ENCODE data around the gene DHX38. TPM values are rescaled to one million over a fixed set of nuclear protein-coding genes. Genes with fewer than 3 reads are reported as not detected.

DHX38 gene
- total and polyA plus RNA-seq, 8 donors, result 11.1 to 153 (median 45.1) TPM

DNA sequence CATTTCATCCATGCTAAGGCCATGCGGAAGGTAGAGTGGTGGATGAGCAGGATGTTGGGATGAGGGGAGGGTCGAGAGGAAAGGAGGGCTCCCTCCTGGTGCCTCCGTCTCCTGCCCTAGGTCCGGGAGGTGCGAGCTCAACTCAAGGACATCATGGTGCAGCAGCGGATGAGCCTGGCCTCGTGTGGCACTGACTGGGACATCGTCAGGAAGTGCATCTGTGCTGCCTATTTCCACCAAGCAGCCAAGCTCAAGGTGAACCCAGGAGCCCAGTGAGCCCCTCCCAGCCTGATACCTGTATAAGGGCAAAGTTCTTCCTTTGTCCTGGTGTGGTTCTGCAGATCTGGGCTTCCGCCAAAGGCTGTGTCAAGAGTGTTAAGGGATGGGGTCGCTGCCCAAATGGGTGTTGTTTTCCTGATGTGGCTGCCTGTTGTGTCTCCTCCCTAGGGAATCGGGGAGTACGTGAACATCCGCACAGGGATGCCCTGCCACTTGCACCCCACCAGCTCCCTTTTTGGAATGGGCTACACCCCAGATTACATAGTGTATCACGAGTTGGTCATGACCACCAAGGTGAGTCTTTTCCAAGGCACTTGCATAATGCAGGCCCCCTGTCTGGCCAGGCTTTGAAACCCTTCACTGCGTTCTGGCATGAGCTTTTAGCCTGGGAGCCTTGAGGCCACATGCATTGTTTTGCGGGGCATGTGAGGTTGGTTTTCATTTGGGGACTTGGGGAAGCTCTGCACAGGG lies 14.9 kb downstream of the DHX38 start:
- WGBS, 5 donors, result 83 to 92% (median 87%) methylated on average over 13 to 16 of the region's 16 CpGs
- intact Hi-C loops (cut with DNase I; ENCODE audit: low total_unique reads), result no loop called here
- no peaks in the 10 kb centered on the region for H3K4me1 ChIP-seq
- no peaks in the 10 kb centered on the region for H3K27me3 ChIP-seq
- no peak for DNase-seq
- H3K36me3 ChIP-seq, result peaks cover 92 to 100% (median 100%) of the 10 kb centered on the region in 4 donors
- no peaks in the 10 kb centered on the region for H3K9me3 ChIP-seq
- H3K4me3 ChIP-seq, result no peak overlapping the region
- H3K27ac ChIP-seq, result no peak overlapping the region
- TF ChIP-seq POLR2AphosphoS5 (IDR thresholded peaks at IDR 0.05) (no peak), POLR2A (IDR thresholded peaks at IDR 0.05) (no peak), EP300 (IDR thresholded peaks at IDR 0.05) (no peak)
- TF ChIP-seq, protein P1, sequence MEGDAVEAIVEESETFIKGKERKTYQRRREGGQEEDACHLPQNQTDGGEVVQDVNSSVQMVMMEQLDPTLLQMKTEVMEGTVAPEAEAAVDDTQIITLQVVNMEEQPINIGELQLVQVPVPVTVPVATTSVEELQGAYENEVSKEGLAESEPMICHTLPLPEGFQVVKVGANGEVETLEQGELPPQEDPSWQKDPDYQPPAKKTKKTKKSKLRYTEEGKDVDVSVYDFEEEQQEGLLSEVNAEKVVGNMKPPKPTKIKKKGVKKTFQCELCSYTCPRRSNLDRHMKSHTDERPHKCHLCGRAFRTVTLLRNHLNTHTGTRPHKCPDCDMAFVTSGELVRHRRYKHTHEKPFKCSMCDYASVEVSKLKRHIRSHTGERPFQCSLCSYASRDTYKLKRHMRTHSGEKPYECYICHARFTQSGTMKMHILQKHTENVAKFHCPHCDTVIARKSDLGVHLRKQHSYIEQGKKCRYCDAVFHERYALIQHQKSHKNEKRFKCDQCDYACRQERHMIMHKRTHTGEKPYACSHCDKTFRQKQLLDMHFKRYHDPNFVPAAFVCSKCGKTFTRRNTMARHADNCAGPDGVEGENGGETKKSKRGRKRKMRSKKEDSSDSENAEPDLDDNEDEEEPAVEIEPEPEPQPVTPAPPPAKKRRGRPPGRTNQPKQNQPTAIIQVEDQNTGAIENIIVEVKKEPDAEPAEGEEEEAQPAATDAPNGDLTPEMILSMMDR (IDR thresholded peaks at IDR 0.05), result no peak

GRCh38 chr16:72109300-72109699 lies 15.7 kb downstream of the DHX38 start:
- 92 to 95% (median 95%) methylated on average over 12 of the region's 12 CpGs for WGBS, 5 donors
- Histone ChIP-seq H3K9me3 (no peaks in the 10 kb centered on the region), H3K4me1 (no peaks in the 10 kb centered on the region), H3K4me3 (no peak overlapping the region), H3K36me3 (peaks cover 84 to 98% (median 94%) of the 10 kb centered on the region in 4 donors), H3K27me3 (no peaks in the 10 kb centered on the region), H3K27ac (no peak overlapping the region)
- intact Hi-C loops (cut with DNase I; ENCODE audit: low total_unique reads), result no loop called here
- DNase-seq, result no peak
- TF ChIP-seq POLR2A (IDR thresholded peaks at IDR 0.05) (no peak), POLR2AphosphoS5 (IDR thresholded peaks at IDR 0.05) (no peak), EP300 (IDR thresholded peaks at IDR 0.05) (no peak)
- TF ChIP-seq, protein P1 (IDR thresholded peaks at IDR 0.05), result no peak

DNA sequence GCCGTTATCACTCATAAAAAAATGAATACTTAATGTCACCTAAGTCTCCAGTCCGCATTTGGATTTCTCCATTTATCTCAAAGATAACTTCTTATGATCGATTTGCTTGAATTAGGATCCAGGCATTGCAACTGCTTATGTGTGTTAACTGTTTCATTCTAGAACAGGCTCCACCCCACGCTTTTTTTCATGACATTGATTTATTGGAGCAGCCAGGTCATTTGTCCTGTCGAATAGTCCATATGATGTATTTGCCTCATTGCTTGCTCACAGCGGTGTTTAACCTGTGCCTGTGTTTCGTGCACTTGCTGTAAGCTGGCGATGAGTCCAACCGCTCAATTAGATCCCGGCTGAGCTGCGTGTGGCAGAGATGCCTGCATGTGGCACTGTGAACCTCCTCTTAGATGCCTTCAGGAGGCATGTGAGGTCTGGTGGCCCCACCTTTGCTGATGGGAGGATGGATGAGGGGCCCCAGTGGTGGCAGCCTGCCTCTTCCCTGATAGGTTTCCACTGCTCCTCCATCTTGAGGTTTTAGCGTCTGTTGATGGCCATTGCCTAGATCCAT lies 16.4 kb downstream of the DHX38 start:
- no peak for DNase-seq
- Histone ChIP-seq H3K36me3 (peaks cover 76 to 90% (median 87%) of the 10 kb centered on the region in 4 donors), H3K27me3 (no peaks in the 10 kb centered on the region), H3K9me3 (no peaks in the 10 kb centered on the region), H3K4me1 (no peaks in the 10 kb centered on the region), H3K27ac (no peak overlapping the region), H3K4me3 (no peak overlapping the region)
- intact Hi-C loops (cut with DNase I; ENCODE audit: low total_unique reads), result no loop called here
- WGBS, 5 donors, result 90 to 93% (median 90%) methylated on average over 12 of the region's 12 CpGs
- TF ChIP-seq, protein P1 (IDR thresholded peaks at IDR 0.05), result no peak
- TF ChIP-seq POLR2A (IDR thresholded peaks at IDR 0.05), result no peak
- TF ChIP-seq EP300 (IDR thresholded peaks at IDR 0.05), result no peak
- TF ChIP-seq POLR2AphosphoS5 (IDR thresholded peaks at IDR 0.05), result no peak

DNA sequence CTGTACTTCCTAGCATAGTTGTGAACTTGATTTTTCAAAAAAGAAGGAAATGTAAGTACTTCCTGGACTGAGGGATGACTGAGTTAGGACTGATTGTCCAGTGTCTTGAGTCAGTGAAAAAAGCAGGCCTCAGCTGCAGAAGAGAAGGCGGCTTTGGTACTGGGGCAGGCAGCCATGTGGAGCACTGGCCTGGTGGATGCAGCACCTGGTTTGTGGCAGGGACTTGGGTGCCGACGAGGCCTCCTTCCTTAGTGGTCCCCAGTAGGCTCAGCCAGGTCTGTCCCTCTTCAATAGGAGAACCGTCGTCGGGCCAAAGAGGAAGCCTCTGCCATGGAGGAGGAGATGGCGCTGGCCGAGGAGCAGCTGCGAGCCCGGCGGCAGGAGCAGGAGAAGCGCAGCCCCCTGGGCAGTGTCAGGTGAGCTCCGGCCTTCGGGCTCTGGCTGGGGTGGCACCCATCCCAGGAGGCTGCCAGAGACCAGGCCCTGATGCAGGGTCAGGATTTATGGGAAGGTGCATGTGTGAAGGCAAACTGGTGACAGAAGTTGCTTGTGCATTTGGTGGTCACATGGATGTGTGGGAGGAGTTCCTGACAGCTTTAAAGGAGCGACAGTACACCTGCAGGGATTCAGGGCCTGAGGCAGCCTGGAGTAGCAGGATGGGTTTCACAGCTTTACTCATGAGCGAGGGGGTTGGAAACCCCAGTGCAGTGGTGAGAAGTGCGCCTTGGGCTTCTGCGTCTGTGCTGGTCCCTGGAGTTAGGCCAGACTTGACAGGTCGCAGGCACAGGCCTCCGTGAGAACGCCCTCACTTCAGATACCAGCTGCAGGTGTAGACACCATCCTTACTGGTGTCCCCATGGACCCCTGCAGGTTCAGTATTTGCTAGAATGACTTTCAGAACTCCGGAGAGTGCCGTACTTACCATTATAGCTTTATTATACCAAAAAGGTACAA lies 17.3 kb downstream of the DHX38 start:
- TF ChIP-seq EP300 (IDR thresholded peaks at IDR 0.05), result no peak
- no peak for TF ChIP-seq POLR2AphosphoS5 (IDR thresholded peaks at IDR 0.05)
- TF ChIP-seq, protein P1 (IDR thresholded peaks at IDR 0.05), result no peak
- TF ChIP-seq POLR2A (IDR thresholded peaks at IDR 0.05), result no peak
- no peaks in the 10 kb centered on the region for H3K27me3 ChIP-seq
- DNase-seq, result no peak
- intact Hi-C loops (cut with DNase I; ENCODE audit: low total_unique reads), result no loop called here
- no peak overlapping the region for H3K27ac ChIP-seq
- no peaks in the 10 kb centered on the region for H3K9me3 ChIP-seq
- 93 to 98% (median 97%) methylated on average over 23 of the region's 23 CpGs for WGBS, 5 donors
- peaks cover 67 to 82% (median 78%) of the 10 kb centered on the region in 4 donors for H3K36me3 ChIP-seq
- H3K4me1 ChIP-seq, result no peaks in the 10 kb centered on the region
- H3K4me3 ChIP-seq, result no peak overlapping the region

Data from stomach (tissue), 9 donors.